Measurements from ENCODE around the gene ST7.

DNA sequence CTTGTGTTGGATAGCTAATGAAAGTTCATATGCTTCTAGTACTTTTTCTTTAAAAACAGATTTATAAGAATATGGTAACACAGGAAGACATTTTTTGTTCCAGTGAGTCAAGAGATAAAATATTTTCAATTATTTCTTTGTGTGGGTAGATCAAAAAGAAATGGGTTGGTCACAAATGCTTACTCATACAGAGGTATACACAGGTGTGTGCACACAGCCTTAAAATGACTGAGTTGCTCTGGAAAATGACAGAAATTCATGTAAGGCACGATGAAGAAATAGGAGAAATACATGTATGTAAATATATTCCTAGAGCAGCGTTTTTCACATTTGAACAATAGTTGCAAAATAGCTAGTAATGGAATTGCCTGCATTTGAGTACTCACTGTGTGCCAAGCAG, 66.0 kb downstream of the ST7 start:
- TF ChIP-seq YY1 (IDR thresholded peaks at IDR 0.05; ENCODE audit: insufficient read depth, insufficient read length) (no peak), ZNF274 (IDR thresholded peaks at IDR 0.05; ENCODE audit: low read depth, low read length) (no peak), SUZ12 (IDR thresholded peaks at IDR 0.05; ENCODE audit: extremely low read depth, insufficient read depth, insufficient read length) (no peak)
